ENCODE measurements around the gene MTR. TPM values are rescaled to one million over a fixed set of nuclear protein-coding genes. Genes with fewer than 3 reads are reported as not detected.

Gene MTR
- total RNA-seq, 1 experiment from 2014 or later = 35.5 TPM

DNA sequence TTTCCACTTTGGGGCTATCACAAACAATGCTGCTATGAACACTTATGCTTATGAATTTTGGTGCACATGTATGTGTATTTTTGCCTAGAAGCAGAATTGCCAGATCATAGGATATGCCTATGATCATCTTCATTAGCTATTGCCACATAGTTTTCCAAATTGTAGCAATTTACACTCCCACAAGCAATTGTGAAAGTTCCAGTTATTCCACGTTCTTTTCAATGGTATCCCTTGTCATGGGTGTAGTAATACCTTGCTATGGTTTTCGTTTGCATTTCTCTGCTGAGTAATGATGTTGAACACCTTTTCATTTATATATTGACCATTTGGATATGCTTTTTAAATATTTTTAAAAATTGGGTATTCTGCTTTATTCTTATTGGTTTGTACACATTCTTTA lies 82.6 kb downstream of the MTR start:
- H2BK120ac ChIP-seq (ENCODE audit: low read depth, low read length, poor library complexity, severe bottlenecking) = no peak overlapping the region
- no peaks in the 10 kb centered on the region for H3K4me1 Mint-ChIP-seq
- H3K18ac ChIP-seq (ENCODE audit: insufficient read length, low read depth, low read length) = no peak overlapping the region
- no peak overlapping the region for H3K27ac Mint-ChIP-seq
- no peaks in the 10 kb centered on the region for H3K27me3 Mint-ChIP-seq (ENCODE audit: low read depth)
- no peaks in the 10 kb centered on the region for H3K9me3 Mint-ChIP-seq
- H2BK12ac ChIP-seq (ENCODE audit: insufficient read length, low read depth, low read length) = no peak overlapping the region
- H3K23ac ChIP-seq (ENCODE audit: insufficient read length, low read depth, low read length) = no peak overlapping the region
- H4K8ac ChIP-seq (replicated peaks; ENCODE audit: insufficient read length, low read depth, low read length) = no peak overlapping the region
- H4K91ac ChIP-seq (ENCODE audit: insufficient read length, low read depth, low read length) = no peak overlapping the region
- H3K4me1 ChIP-seq (ENCODE audit: insufficient read depth, low read length) = no peaks in the 10 kb centered on the region
- no peaks in the 10 kb centered on the region for H3K79me1 ChIP-seq (ENCODE audit: insufficient read depth, low read depth, low read length, poor library complexity, severe bottlenecking)
- H3K27ac ChIP-seq (ENCODE audit: insufficient read length, low read depth, low read length) = no peak overlapping the region
- H3K27me3 ChIP-seq (ENCODE audit: insufficient read depth, low read length) = no peaks in the 10 kb centered on the region
- TF ChIP-seq, protein P1, sequence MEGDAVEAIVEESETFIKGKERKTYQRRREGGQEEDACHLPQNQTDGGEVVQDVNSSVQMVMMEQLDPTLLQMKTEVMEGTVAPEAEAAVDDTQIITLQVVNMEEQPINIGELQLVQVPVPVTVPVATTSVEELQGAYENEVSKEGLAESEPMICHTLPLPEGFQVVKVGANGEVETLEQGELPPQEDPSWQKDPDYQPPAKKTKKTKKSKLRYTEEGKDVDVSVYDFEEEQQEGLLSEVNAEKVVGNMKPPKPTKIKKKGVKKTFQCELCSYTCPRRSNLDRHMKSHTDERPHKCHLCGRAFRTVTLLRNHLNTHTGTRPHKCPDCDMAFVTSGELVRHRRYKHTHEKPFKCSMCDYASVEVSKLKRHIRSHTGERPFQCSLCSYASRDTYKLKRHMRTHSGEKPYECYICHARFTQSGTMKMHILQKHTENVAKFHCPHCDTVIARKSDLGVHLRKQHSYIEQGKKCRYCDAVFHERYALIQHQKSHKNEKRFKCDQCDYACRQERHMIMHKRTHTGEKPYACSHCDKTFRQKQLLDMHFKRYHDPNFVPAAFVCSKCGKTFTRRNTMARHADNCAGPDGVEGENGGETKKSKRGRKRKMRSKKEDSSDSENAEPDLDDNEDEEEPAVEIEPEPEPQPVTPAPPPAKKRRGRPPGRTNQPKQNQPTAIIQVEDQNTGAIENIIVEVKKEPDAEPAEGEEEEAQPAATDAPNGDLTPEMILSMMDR (conservative IDR thresholded peaks at IDR 0.05) = no peak
- no peaks in the 10 kb centered on the region for H3K9me3 ChIP-seq (ENCODE audit: control insufficient read depth, low read depth, low read length)
- H2AK5ac ChIP-seq (ENCODE audit: insufficient read length, low read length) = no peak overlapping the region
- H2BK15ac ChIP-seq (ENCODE audit: low read depth, low read length) = no peak overlapping the region
- no peak overlapping the region for H2BK20ac ChIP-seq (ENCODE audit: low read depth, low read length, poor library complexity, severe bottlenecking)
- H3K56ac ChIP-seq (ENCODE audit: insufficient read length, low read depth, low read length) = no peak overlapping the region
- H2BK5ac ChIP-seq (ENCODE audit: insufficient read length, low read length) = no peak overlapping the region
- H3K4ac ChIP-seq (ENCODE audit: low read depth, low read length) = no peak overlapping the region
- WGBS (ENCODE audit: extremely low coverage, insufficient read length, low lambda C conversion rate) = no CpG with 5 or more reads among the region's 2 CpGs
- no peak for DNase-seq
- no peak overlapping the region for H3K4me3 Mint-ChIP-seq
- H3K23me2 ChIP-seq (ENCODE audit: insufficient read length, low read depth, low read length, poor library complexity, severe bottlenecking) = no peaks in the 10 kb centered on the region
- peaks cover 0 to 9% (median 5%) of the 10 kb centered on the region in 3 experiments; a peak in 6 of 7 replicates for H3K36me3 Mint-ChIP-seq (ENCODE audit: insufficient read depth in 1 of 3, low read depth in 3 of 3)
- H4K5ac ChIP-seq (ENCODE audit: insufficient read length, low read depth, low read length) = no peak overlapping the region
- no peak overlapping the region for H2AFZ ChIP-seq (ENCODE audit: low read length)
- H3K79me2 ChIP-seq (ENCODE audit: insufficient read depth, low read length) = no peaks in the 10 kb centered on the region
- H3T11ph ChIP-seq (ENCODE audit: low read length) = no peak overlapping the region
- no peak overlapping the region for H3K9ac ChIP-seq (ENCODE audit: extremely low read depth, insufficient read length, low read length)
- H3K14ac ChIP-seq (ENCODE audit: insufficient read depth, low read length) = no peak overlapping the region
- no peaks in the 10 kb centered on the region for H4K20me1 ChIP-seq (ENCODE audit: control insufficient read depth, insufficient read depth, insufficient read length)
- no peak overlapping the region for H3K4me2 ChIP-seq (ENCODE audit: insufficient read depth, insufficient read length, low read length)
